Measurements from ENCODE around the gene EPS15.
A peak's percentile ranks its signal among the peaks of the same experiment; 100 is the strongest.
"Not testable (repeated sequence)": the region's sequence is repeated elsewhere in the genome, so short reads cannot be mapped to it uniquely, and the experiment has no call there.

The EPS15 gene

GRCh38 chr1:51472359-51472758 is 46.7 kb downstream of the EPS15 start:
- FAIRE-seq (no peak), DNase-seq (ENCODE audit: low spot score) (no peak)

- no peak for FAIRE-seq
Measured at GRCh38 chr1:51469518-51469917, 49.5 kb downstream of the EPS15 start.

GRCh38 chr1:51464828-51465227 is 54.2 kb downstream of the EPS15 start:
- FAIRE-seq (no peak), DNase-seq (ENCODE audit: low spot score) (no peak)

More at GRCh38 chr1:51469518-51469917, 49.5 kb downstream of the EPS15 start:
- no peak for DNase-seq (ENCODE audit: low spot score)

- DNase-seq (ENCODE audit: low spot score) (no peak), FAIRE-seq (no peak)
Measured at GRCh38 chr1:51463561-51463960, 55.5 kb downstream of the EPS15 start.

GRCh38 chr1:51462289-51462688 is 56.8 kb downstream of the EPS15 start:
- DNase-seq (ENCODE audit: low spot score); FAIRE-seq: not testable (repeated sequence)

GRCh38 chr1:51454554-51454953 is 64.5 kb downstream of the EPS15 start:
- FAIRE-seq (no peak), DNase-seq (ENCODE audit: low spot score) (no peak)

- DNase-seq (ENCODE audit: low spot score) (no peak), FAIRE-seq (no peak)
Measured at GRCh38 chr1:51453010-51453409, 66.1 kb downstream of the EPS15 start.

GRCh38 chr1:51448844-51449454 is 70.1 kb downstream of the EPS15 start:
- not testable (repeated sequence) for DNase-seq (ENCODE audit: low spot score)

GRCh38 chr1:51445351-51446090 is 73.5 kb downstream of the EPS15 start:
- DNase-seq (ENCODE audit: low spot score) (no peak), FAIRE-seq (no peak)

More at GRCh38 chr1:51448844-51449454, 70.1 kb downstream of the EPS15 start:
- FAIRE-seq: not testable (repeated sequence)

GRCh38 chr1:51444534-51445192 is 74.4 kb downstream of the EPS15 start:
- DNase-seq (ENCODE audit: low spot score) (no peak), FAIRE-seq (no peak)

GRCh38 chr1:51444096-51444495 is 75.0 kb downstream of the EPS15 start:
- FAIRE-seq (no peak), DNase-seq (ENCODE audit: low spot score) (no peak)

GRCh38 chr1:51443555-51443954 is 75.5 kb downstream of the EPS15 start:
- no peak for FAIRE-seq
- DNase-seq (ENCODE audit: low spot score): no peak

GRCh38 chr1:51442616-51443015 is 76.5 kb downstream of the EPS15 start:
- DNase-seq (ENCODE audit: low spot score): no peak
- FAIRE-seq: no peak

- no peak for DNase-seq (ENCODE audit: low spot score)
- FAIRE-seq: no peak
Measured at GRCh38 chr1:51442198-51442597, 76.9 kb downstream of the EPS15 start.

GRCh38 chr1:51439895-51440294 is 79.2 kb downstream of the EPS15 start:
- FAIRE-seq (no peak), DNase-seq (ENCODE audit: low spot score) (no peak)

GRCh38 chr1:51439053-51439452 is 80.0 kb downstream of the EPS15 start:
- no peak for DNase-seq (ENCODE audit: low spot score)
- no peak for FAIRE-seq

GRCh38 chr1:51437391-51437790 is 81.7 kb downstream of the EPS15 start:
- not testable (repeated sequence) for DNase-seq (ENCODE audit: low spot score); FAIRE-seq

- no peak for DNase-seq (ENCODE audit: low spot score)
- no peak for FAIRE-seq
Measured at GRCh38 chr1:51435878-51436277, 83.2 kb downstream of the EPS15 start.

GRCh38 chr1:51433972-51434510 is 85.0 kb downstream of the EPS15 start:
- peak; percentile 27 for FAIRE-seq
- DNase-seq (ENCODE audit: low spot score): no peak

GRCh38 chr1:51433269-51433971 is 85.6 kb downstream of the EPS15 start:
- DNase-seq (ENCODE audit: low spot score): no peak

GRCh38 chr1:51432146-51432545 is 86.9 kb downstream of the EPS15 start:
- DNase-seq (ENCODE audit: low spot score): no peak
- FAIRE-seq: no peak

More at GRCh38 chr1:51433269-51433971, 85.6 kb downstream of the EPS15 start:
- no peak for FAIRE-seq

Measured in urothelium cell line (cell line).